Measurements from ENCODE around the gene FGGY.

FGGY gene

DNA sequence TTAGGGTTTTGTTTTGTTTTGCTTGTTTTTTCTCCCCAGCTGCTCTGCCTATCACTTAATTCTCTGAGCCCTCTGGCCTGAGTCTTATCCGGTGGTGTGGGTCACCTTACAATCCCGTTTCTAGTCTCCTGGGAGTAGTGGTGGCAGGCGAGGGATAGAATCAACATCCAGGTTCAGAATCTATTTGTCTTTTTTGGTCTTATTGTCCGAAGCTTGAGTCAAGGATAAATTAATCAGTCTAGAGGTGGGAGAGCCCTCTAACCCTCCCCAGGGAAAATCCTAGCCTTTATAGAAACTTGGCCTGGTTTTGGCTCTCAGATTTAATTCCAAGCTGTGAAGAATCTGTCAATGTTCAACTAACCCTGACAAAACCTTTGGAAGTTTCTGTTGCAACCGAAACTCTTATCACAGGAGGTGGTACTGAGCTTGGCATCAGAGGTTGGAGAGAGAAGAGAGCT is 246.3 kb downstream of the FGGY start:
- DNase-seq (ENCODE audit: low read depth), result no peak
- H3K4me3 ChIP-seq (ENCODE audit: control insufficient read depth, low read depth, low read length), result no peak overlapping the region
- TF ChIP-seq, protein P1, sequence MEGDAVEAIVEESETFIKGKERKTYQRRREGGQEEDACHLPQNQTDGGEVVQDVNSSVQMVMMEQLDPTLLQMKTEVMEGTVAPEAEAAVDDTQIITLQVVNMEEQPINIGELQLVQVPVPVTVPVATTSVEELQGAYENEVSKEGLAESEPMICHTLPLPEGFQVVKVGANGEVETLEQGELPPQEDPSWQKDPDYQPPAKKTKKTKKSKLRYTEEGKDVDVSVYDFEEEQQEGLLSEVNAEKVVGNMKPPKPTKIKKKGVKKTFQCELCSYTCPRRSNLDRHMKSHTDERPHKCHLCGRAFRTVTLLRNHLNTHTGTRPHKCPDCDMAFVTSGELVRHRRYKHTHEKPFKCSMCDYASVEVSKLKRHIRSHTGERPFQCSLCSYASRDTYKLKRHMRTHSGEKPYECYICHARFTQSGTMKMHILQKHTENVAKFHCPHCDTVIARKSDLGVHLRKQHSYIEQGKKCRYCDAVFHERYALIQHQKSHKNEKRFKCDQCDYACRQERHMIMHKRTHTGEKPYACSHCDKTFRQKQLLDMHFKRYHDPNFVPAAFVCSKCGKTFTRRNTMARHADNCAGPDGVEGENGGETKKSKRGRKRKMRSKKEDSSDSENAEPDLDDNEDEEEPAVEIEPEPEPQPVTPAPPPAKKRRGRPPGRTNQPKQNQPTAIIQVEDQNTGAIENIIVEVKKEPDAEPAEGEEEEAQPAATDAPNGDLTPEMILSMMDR (IDR thresholded peaks at IDR 0.05; ENCODE audit: control insufficient read depth, insufficient read depth, low read depth, low read length, missing control alignments), result no peak

DNA sequence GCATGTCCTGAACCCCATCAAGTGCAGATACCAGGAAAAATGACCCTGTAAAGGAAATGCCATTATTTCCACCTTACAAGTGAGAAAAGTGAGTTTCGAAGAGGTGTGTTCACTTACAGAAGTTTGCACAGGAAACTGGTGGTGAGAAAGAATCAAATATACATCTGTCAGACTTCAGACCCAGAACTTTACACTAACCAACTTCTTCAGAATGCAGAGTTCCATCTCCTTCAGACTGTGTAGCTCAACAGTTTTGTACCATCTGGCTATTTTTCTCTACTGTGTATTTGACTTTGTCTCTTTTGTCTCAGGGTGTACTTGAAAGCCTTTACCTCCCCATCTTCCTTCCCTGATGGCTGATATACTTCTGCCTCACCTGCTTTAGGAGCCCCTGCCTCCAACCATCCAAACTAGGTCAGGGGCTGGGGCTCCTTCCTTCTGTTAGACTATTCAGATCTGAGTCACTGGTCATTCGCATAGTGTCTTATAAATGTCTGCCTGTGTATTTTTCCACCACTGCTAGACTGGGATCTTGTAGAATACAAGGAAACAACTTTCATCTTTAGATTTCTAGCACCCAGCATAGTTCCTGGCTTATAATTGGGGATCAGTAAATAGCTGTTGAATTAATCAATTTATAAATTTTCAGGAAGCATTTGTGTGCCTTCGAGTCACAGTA is 247.9 kb downstream of the FGGY start:
- DNase-seq (ENCODE audit: low read depth), result no peak
- TF ChIP-seq, protein P1 (IDR thresholded peaks at IDR 0.05; ENCODE audit: control insufficient read depth, insufficient read depth, low read depth, low read length, missing control alignments), result no peak
- no peak overlapping the region for H3K4me3 ChIP-seq (ENCODE audit: control insufficient read depth, low read depth, low read length)

DNA sequence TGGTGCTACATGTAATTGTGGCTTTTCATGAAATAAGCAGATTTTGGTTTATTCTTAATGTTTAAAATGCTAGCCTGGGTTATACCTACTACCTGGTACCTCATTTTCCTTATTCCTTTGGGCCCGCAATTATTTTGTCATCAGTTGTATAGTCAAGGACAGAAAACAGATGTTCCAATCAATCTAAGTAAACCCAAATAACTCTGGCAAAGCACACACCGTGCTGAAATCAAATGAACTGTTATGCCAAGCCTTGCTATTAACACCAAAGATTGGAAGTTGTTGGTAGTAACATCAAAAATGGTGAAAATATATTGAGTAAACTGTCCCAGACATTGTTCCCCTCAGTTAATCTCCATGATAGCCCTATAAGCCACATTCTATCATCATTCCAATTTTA is 248.9 kb downstream of the FGGY start:
- H3K4me3 ChIP-seq (ENCODE audit: control insufficient read depth, low read depth, low read length), result no peak overlapping the region
- no peak for DNase-seq (ENCODE audit: low read depth)
- TF ChIP-seq, protein P1 (IDR thresholded peaks at IDR 0.05; ENCODE audit: control insufficient read depth, insufficient read depth, low read depth, low read length, missing control alignments), result no peak

DNA sequence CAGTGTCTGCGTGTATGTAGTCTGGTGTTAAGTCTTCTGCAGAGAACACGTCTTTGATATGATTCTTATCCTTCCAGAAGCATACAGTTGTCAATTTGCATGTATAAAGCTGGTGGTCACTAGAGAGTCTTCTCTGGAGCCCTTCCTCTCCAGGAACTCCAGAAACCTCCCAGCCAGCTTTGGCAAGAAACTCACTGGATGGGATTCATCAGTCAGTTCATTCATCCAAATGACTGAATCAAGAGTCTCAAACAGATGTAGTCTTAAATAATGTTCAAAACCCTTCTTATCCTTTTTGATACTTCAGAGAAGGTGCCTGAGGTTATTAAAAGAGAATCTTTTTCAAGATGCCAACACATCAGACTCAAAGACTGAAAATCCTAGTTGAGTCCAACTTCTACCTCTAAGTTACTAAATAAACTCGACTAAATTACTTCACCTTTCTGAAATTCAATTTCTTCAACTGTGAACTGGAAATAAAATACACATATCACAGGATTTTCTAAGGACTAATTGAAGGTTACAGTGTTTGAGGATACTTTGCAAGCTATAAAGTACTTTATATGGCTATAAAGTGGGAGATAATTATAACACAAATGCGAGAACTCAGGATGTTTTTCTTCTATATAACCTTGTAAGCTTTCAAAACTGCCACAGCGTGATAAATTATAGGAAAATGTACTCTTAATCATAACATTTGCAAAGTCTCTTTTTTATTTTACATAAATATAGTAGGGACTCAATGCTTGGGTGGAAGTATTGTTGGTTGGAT is 252.4 kb downstream of the FGGY start:
- TF ChIP-seq, protein P1 (IDR thresholded peaks at IDR 0.05; ENCODE audit: control insufficient read depth, insufficient read depth, low read depth, low read length, missing control alignments), result no peak
- DNase-seq (ENCODE audit: low read depth), result no peak
- no peak overlapping the region for H3K4me3 ChIP-seq (ENCODE audit: control insufficient read depth, low read depth, low read length)

DNA sequence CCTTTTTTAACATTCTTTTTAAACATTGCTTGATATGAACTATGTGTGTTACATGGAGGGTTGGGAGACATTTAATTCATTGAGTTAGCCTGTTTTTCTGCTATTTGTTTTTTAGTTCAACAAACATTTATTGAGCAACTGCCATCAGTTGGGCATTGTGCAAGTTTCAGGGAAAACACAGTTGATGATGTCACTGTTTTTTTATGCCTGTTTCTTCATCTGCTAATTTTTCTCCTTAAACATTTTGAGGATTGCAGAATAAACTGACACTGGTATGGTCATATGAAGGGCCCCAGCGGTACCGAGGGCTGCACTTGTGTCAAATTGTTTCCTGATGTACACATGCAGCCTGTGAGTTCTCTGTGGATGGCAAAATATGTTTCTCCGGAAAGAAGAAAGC is 253.0 kb downstream of the FGGY start:
- DNase-seq (ENCODE audit: low read depth), result peak; percentile 58
- TF ChIP-seq, protein P1 (IDR thresholded peaks at IDR 0.05; ENCODE audit: control insufficient read depth, insufficient read depth, low read depth, low read length, missing control alignments), result no peak
- no peak overlapping the region for H3K4me3 ChIP-seq (ENCODE audit: control insufficient read depth, low read depth, low read length)

DNA sequence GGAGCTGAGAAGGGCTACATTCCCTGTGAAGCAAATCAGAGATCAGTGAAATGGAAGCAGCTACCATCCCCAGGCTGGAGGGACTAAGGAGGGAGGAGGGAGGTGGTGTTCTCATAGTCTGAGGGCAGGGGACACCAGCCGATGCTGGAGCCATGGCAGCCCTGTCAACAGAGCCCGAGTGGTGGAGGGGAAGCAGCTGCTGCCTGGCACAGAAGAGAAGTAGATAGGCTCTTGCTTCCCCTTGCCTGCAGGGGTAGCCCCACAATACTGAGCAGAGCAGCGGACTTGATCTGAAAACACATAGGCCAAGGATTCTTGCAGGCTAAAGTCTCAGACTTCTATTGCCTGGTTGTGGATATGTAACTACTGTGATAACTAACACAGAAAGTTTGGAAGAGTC is 255.1 kb downstream of the FGGY start:
- H3K4me3 ChIP-seq (ENCODE audit: control insufficient read depth, low read depth, low read length), result no peak overlapping the region
- TF ChIP-seq, protein P1 (IDR thresholded peaks at IDR 0.05; ENCODE audit: control insufficient read depth, insufficient read depth, low read depth, low read length, missing control alignments), result no peak
- no peak for DNase-seq (ENCODE audit: low read depth)
